Fibroblast of peridontal ligament (primary cell): Measurements from ENCODE around the gene GPR15LG.
"Not testable (repeated sequence)": the region's sequence is repeated elsewhere in the genome, so short reads cannot be mapped to it uniquely, and the experiment has no call there.

Source experiments
- DNase-seq: peaks from one replicate; pipeline ENCODE4 v3.0.0-alpha.2; 2010; ENCODE audit errors: extremely low read depth

The GPR15LG gene

GRCh38 chr10:84173501-84173929, at the start of gene GPR15LG:
TSS of gene GPR15LG (plus strand) at chr10:84173801. CDS start at chr10:84173852, 51 bp downstream.
- DNase-seq = no peak

GRCh38 chr10:84125910-84126784, 47.5 kb upstream of the GPR15LG start:
- DNase-seq = not testable (repeated sequence)

- DNase-seq = no peak
These were observed 46.8 kb upstream of the GPR15LG start for GRCh38 chr10:84126785-84127167.

GRCh38 chr10:84135836-84136235, 37.8 kb upstream of the GPR15LG start:
- no peak for DNase-seq

- DNase-seq = no peak
These were observed 35.8 kb upstream of the GPR15LG start for GRCh38 chr10:84137811-84138210.

- peak; percentile 68 for DNase-seq
These were observed 35.0 kb upstream of the GPR15LG start for GRCh38 chr10:84138478-84139125.

GRCh38 chr10:84139126-84140035, 34.2 kb upstream of the GPR15LG start, which contains the start of gene GHITM:
TSS of gene GHITM (plus strand) at chr10:84139509. CDS start at chr10:84141501, 1,992 bp downstream.
- peak; percentile 99 for DNase-seq

- DNase-seq = peak; percentile 58
These were observed 33.6 kb upstream of the GPR15LG start for GRCh38 chr10:84140036-84140379.

- no peak for DNase-seq
These were observed 26.3 kb upstream of the GPR15LG start for GRCh38 chr10:84147347-84147746.

GRCh38 chr10:84148006-84148597, 25.5 kb upstream of the GPR15LG start:
- peak; percentile 68 for DNase-seq

- DNase-seq = no peak
These were observed 23.7 kb upstream of the GPR15LG start for GRCh38 chr10:84149854-84150253.

GRCh38 chr10:84152769-84153168, 20.8 kb upstream of the GPR15LG start:
- DNase-seq = no peak

GRCh38 chr10:84155521-84155920, 18.1 kb upstream of the GPR15LG start:
- DNase-seq = no peak

GRCh38 chr10:84156009-84156408, 17.6 kb upstream of the GPR15LG start:
- DNase-seq = no peak

- DNase-seq = no peak
These were observed 16.8 kb upstream of the GPR15LG start for GRCh38 chr10:84156768-84157167.

GRCh38 chr10:84158061-84158460, 15.5 kb upstream of the GPR15LG start:
- DNase-seq = no peak

- DNase-seq = no peak
These were observed 15.1 kb upstream of the GPR15LG start for GRCh38 chr10:84158550-84158949.

GRCh38 chr10:84159076-84159685, 14.4 kb upstream of the GPR15LG start:
- DNase-seq = no peak

- no peak for DNase-seq
These were observed 12.8 kb upstream of the GPR15LG start for GRCh38 chr10:84160663-84161362.

GRCh38 chr10:84163996-84164395, 9.6 kb upstream of the GPR15LG start:
- no peak for DNase-seq

- no peak for DNase-seq
These were observed 9.2 kb upstream of the GPR15LG start for GRCh38 chr10:84164442-84164841.
